Embryonic facial prominence (tissue), 1 donor: ENCODE results near the gene ANAPC16.
"Not testable (repeated sequence)": the region's sequence is repeated elsewhere in the genome, so short reads cannot be mapped to it uniquely, and the experiment has no call there.

ENCODE experiments used
- DNase-seq: peaks from one replicate; pipeline ENCODE4 v3.0.0-alpha.2; 2016; ENCODE audit errors: extremely low spot score

Gene ANAPC16

DNA sequence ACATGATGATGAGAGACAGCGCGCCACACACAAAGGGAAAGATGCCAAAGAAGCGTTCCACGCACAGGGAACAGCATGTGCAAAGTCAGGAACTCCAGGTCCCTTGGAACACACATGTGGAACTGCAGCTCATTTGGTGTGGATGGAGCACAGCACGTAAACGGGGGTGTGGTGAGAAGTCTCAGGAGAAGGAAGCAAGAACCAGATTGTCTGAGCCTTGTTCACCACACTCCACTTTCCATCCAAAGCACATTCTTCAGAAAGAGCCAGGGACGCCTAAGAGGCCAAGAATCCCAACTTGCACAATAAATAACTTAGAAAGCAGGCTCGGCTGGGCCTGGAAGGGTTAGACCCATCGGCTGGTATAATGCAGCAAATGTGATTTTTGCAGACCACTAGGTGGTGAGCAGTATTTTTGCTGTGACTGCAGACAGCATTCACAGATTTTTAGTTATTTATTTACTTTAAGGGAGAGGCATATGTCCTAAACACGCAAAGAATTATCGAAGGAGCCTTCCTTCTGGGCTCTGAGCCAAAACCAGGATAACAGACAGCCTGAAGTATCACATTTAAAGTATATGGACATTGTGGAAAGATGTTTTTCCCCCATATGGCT lies 28.1 kb downstream of the ANAPC16 start:
- peak; percentile 72 for DNase-seq

DNA sequence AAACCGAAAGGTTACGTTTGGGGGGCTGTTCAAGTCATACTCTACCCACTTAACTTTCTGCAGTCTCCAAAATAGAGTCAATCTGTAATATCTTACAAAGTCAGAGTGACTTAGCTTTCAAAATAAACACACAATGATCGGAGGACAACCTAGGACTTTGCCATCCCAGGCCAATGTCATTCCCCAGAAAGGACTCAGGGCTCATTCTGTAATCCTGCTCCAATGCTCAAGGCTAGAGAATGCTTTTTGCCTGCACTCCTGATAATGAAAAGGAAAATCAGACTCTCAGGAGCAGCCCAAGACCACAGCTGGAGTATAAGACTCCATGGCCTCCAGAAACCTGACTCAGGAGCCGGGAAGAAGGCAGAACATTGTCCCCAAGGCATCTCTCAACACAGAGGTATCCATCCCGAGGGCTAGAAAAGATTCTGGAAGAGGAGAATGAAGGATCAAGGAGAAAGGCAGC lies 28.8 kb downstream of the ANAPC16 start:
- no peak for DNase-seq

DNA sequence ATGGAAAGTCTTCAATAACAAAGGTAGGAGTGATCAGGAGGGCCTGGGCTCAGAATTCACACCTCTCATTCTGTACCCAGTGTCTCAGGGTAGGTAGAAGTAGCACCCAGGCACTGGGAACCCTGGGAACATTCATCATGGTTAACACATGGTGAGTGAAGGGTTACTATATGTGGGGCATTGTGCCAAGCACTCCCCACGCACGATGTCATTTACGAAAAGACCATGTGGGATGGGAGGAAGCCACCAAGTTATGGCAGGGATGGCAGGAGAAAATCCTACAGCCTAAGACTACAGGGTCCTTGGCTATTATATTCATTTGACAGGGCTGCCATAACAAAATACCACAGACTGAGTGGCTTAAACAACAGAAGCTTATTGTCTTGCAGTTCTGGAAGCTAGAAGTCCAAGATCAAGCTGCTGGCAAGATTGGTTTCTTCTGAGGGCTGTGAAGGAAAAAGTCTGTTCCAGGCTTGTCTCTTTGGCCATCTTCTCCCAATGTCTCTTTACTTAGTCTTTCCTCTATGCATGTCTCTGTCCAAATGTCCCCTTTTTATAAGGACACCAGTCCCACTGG lies 30.2 kb downstream of the ANAPC16 start:
- DNase-seq: no peak

DNA sequence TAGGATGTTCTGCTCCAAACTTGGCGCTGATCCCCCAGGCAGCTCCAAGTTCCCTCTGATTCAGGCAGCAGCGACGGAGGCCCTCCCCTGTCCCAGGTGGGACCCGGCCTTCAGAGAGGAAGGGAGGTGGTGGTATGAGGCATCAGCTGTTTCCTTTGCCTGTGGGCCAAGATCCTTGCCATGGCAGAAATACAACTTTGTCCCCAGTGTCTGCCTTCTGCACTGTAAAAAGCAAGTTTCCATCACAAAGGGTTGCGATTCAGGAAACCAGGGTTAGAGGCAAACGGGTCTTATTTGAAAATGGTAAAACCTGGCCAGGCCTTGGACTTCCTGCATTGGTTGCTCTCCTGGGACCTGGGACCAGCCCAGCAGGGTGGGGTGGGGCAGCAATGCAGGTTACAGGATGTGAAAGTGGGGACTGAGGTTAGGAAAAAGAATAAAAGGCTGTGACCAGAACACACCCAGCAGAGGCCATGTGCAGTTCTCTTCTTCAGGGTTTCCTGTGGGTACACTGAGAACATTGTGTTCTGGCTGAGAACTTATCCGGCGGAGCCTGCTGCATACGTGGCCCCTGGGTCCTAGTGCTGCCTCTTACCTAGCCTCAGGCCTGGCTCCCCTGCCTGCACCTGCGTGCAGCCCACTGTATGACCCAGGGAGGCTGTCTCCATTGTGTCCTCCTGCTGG lies 32.8 kb downstream of the ANAPC16 start:
- DNase-seq: peak; percentile 34

DNA sequence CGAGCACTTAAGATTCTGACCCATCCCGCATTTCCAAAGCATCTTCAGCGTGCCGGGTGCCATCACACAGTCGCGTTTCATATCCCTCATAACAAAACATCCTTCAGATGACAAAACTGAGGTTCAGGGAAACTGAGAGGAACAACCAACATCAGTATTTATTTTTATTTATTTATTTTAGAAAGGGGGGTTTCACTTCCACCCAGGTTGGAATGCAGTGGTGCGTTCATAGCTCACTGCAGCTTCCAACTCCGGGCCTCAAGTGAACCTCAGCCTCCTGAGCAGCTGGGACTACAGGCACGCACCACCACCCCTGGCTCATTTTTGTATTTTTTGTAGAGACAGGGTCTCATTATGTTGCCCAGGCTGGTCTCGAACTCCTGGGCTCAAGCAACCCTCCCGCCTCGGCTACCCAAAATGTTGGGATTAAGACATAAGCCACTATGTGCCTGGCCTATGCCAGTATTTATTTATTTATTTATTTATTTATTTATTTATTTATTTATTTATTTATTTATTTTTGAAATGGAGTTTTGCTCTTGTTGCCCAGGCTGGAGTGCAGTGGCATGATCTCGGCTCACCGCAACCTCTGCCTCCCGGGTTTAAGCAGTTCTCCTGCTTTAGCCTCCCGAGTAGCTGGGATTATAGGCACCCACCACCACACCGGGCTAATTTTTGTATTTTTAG lies 33.5 kb downstream of the ANAPC16 start:
- DNase-seq: not testable (repeated sequence)

DNA sequence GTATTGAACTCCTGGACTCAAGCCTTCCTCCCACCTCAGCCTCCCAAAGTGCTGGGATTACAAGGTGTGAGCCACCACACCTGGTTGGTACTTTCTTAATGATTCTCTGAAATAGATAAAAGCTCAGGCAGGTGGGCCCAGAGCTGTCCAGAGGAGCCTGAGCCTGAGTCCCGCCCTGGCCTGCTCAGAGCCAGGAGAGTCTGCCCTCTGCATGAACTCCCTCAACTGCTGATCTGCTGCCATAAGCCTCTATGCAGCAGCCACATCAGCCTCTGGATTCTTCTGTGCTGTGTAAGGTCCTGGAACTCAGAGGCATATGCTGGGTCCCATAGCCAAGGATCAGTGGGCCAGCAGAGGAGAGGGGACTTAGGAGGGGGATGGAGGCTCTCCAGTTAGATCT lies 34.9 kb downstream of the ANAPC16 start:
- DNase-seq: no peak

DNA sequence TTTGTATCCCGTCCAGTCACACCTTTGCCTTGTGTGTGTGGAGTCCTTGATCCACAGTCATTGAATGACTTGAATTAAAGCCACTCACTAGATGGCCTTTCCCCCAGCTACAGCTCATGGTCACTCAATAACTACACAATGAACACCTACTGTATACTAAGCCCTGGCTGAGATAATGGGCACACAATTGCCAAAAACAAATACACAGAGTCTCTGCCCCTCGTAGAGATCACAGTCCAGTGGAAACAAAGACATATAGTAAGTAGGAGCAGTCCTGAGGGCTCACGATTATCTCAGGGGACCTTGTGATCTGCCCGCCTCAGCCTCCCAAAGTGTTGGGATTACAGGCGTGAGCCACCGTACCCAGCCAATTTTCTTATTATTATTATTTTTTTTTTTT lies 35.8 kb downstream of the ANAPC16 start:
- no peak for DNase-seq

DNA sequence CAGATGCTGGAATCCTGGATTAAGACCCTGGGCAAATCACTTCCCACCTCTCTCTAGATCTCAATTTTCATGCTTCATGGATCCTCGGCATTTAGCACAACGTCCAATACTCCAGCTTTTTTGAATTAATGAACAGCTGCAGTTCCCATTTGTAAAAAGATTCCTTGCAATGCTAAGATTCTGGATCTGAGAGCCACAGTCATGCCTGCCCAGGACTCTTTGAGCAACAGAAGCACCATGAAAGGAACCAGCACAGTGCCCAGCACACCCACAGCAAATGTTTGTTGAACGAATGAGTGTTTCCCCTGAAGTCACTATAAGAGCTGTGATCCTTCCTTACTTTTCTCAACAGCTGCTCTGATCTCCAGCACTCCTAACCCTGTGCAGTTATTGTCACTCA lies 37.2 kb downstream of the ANAPC16 start:
- no peak for DNase-seq

DNA sequence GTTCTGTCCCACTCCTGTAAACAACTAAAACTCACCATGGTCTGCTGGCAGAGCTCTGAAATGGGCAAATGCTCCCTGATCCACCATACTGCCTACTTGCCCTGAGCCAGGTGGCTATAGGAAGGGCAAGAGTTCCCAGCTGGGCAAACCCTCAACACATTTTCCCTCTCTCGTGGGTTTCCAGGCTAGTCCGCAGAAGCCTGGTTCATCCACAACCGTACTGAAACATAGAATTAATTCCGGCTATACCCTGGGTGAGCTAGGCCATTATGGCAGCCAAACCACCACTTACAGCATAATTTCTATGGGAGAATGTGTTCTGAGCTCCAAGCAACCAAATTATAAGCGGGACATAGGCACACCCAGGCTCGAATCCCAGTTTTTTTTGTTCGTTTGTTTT lies 37.8 kb downstream of the ANAPC16 start:
- DNase-seq: no peak

DNA sequence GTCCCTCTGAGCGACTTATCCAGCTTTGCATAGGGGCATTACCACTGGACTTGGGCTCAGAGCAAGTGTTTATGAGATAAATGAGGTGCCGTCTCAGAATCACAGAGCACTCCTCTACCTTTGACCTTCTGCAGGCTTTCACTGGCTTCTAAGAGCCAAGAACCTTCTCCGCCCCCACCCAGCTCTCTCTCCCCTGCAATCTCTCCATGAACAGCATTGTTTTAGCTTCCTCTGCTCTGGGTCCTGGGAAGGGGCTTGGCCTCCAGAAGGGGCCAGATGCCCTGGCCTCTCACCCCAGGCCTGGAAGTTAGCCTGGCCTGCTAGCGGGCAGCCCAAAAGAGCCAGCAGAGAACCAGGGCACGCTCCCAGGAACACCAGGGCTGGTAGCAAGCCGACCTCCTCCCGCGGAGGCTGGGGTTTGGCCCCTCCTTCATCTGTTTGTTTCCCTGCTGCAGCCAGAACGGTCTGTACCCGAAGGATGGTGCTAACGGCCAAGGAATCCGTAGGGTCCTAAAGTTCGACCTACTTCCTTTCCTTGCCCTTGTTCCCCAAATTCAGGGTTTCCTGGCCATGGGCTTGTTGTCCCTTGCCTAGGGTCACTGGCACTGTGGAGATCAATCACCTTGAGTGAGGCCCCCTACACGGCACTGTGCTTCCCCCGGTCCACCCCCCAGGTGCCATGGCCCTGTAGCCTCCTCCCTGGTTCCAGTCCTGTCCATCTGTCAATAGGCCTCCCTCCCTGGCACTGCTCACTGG lies 39.2 kb downstream of the ANAPC16 start:
- no peak for DNase-seq

DNA sequence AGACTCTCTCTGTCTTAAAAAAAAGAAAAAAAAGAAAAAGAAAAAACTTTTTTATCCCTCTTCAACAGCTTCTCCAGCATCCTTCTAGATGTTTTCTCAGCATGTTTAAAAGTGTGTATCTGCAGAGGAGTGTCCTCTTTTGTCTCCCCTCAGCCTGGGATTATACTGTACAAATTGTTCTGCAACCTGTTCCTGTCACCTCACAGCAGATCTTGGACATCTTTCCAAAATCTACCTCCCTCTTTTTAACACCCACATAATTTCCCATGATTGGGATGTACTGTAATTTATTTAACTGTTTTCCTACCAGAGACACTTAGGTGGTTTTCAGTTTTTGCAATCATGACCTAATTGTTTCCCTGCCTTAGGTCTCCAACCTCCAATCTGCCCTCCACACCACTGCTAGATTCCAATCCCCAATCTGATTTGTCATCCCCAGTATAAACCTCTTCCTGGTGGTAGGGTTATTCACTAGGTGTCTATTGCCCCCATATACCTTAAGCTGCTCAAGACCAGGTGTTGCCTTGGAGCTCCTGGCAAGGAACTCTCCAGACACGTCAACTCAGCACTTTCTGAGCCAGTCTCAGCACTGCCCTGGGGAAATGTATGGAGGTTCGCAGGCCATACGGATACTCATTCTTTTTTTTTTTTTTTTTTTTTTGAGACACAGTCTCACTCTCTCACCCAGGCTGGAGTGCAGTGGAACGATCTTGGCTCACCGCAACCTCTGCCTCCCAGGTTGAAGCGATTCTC lies 40.3 kb downstream of the ANAPC16 start:
- no peak for DNase-seq

DNA sequence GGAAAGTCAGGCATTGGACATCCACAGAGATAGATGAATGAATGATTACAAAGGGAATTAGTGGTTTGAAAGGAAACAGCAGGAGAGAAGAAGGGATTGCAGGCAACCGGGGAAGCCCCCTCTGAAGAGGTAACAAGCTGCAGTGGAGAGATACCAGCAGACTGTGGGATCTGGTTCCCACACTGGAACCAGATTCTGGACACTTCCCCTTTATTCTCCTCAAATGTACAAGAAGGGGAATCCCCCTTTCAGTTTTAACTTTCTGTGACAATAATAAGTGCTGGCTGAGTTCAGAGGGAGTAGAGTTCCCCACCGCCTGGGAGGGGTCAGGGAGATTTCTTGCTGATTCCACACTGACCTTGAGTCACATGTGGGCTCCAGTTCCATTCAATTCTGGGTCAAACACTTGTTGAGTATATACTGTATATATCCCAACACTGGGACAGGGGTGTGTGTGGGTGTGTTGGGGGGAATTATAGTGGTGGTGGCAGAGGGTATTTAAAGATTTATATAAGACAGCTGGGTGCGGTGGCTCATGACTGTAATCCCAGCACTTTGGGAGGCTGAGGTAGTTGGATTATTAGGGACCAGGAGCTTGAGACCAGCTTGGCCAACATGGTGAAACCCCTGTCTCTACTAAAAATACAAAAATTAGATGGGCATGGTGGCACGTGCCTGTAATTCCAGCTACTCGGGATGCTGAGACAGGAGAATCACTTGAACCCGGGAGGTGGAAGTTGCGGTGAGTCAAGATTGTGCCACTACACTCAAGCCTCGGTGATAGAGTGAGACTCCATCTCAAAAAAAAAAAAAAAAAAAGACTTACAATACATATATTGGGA lies 41.5 kb downstream of the ANAPC16 start:
- DNase-seq: no peak

DNA sequence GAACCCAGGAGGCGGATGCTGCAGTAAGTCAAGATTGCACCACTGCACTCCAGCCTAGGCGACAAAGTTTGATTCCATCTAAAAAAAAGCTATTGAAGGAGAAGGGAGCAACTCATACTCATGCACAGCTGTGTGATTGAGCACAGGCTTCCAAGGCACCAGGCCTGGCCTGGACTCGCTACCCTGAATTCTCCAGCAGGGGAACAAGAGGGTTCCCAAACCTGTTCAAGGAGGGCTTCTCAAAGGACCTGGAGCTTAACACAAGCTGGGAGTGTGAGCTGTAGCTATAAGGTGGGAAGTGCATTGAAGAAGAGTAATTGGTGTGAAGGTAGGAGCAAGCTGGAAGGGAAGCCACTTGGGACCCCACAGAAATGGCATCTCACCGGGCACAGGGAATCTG lies 42.8 kb downstream of the ANAPC16 start:
- no peak for DNase-seq

DNA sequence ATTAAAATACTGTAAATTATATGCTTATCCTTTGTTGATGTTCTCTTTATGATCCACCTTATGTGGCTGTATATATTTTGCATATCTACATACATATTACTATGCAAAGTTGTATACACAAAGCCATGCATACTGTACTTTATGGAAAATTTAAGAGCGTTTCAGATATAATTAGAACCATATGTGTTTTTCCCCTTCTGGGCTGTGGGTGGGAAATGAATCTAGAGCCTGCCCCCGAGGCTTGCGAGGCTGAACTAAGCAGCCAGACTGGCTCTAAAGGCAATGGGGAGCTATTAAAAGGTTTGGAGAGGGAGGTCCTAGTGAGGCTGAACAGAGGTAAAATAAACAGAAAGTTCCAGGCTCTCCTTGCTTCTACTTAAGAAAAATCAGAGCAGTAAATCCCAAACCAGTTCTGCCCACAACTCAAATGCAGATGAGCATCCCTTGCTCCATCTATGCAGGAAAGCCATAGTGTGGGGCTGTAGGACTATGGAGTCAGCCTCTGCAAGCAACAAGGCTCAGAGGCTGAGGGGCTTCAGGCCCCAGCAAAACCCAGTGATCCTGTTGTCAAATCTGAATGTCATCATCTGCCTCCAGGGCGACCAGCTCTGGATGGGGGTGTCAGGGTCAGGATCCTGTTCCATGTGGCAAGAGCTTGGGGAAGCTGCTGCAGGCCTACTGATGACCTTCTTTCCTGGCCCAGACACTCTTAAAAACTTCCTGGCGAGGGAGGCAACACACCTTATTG lies 43.9 kb downstream of the ANAPC16 start:
- peak; percentile 86 for DNase-seq

DNA sequence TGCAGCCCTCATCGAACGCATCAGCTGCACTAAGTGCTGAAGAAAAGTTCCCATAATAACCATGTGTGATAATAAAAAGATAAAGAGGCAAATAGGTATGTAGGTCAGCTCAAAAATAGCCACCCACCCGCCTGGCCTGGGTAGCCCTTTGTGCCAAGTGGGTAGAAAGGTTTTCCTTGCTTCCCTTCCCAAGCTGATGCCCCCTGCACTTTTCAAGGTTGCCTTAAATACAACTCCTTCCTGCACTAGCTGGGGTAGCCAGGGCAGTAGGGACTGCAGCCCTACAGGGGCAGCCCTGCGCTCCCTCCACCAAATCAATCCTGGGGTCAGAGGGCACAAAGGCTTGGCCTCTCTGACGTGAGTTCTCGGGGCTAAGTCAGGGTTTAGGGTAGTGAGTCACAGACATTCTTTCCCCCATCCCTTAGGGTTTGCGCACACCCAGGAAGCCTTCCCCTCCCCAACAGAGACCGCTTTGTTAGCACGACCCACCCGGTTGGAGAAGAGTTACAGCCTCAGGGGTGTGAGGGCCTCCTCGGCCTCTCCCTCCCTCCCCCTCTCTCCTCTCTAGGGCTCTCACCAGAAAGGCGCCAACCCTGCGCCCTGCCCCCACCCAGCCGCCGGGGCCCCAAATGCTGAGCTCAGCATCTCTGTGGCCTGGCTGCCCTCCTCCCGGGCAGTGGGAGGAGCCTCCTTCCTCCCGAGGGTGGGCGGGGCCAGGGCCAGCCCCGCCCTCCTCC lies 44.6 kb downstream of the ANAPC16 start:
- DNase-seq: no peak

DNA sequence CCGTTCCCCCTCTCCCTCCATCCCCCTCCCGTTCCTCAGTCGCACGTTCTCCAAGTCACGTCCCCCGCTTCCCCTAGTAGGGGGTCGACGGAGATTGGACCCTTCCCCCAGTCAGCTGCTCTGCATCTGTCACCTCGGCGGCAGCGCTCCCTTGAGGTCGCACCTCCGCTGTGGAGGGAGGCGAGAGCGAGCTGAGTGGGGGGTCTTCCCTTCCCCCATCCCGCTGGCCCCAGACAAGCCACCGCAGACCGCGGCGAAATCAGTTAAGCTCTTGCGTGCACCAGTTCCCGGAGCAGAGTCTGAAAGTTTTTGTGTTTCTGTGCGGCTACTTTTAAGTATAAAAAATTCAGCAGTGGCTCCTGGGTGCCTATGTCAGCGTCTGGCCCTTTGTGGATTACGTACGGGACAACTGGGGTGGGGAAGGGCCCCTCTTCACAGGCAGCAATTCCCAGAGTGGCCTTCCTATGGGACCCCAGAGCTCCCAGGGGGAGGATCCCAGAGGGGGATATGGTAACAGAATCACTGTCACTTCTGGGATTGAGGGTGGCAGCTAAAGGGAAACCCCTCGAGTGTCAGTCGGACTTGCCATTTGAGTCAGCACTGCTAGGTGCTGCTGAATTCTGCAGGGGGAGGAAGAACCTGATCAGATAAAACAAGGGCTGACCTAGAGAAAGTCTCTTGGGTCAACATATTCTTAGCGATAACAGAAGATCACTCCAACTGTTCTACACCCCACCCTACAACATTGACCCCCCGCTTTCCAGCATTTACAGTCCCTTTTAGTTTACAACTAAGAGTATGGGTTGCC lies 45.4 kb downstream of the ANAPC16 start:
- DNase-seq: peak; percentile 83

DNA sequence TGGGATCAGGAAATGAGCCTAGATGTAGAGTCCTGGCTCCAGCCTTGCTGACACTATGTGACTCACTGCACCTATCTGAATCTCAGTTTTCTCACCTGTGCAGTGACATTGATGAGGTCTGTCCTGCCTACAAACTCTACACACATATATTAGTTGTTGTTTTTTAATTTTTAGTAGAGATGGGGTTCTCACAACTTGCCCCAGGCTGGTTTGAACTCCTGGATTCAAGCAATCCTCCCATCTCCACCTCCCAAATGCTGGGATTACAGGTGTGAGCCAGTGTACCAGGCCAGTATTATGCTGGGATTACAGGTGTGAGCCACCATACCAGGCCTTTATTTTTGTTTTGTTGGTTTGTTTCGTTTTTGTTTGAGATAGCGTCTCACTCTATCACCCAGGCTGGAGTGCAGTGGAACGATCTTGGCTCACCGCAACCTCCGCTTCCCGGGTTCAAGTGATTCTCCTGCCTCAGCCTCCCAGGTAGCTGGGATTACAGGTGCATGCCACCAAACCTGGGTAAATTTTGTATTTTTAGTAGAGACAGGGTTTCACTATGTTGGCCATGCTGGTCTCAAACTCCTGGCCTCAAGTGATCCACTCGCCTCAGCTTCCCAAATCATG lies 46.1 kb downstream of the ANAPC16 start:
- DNase-seq: no peak
